ENCODE measurements around the gene STXBP6. TPM values are rescaled to one million over a fixed set of nuclear protein-coding genes. Genes with fewer than 3 reads are reported as not detected.

The STXBP6 gene
- total RNA-seq, 1 experiment from 2014 or later, result not detected

DNA sequence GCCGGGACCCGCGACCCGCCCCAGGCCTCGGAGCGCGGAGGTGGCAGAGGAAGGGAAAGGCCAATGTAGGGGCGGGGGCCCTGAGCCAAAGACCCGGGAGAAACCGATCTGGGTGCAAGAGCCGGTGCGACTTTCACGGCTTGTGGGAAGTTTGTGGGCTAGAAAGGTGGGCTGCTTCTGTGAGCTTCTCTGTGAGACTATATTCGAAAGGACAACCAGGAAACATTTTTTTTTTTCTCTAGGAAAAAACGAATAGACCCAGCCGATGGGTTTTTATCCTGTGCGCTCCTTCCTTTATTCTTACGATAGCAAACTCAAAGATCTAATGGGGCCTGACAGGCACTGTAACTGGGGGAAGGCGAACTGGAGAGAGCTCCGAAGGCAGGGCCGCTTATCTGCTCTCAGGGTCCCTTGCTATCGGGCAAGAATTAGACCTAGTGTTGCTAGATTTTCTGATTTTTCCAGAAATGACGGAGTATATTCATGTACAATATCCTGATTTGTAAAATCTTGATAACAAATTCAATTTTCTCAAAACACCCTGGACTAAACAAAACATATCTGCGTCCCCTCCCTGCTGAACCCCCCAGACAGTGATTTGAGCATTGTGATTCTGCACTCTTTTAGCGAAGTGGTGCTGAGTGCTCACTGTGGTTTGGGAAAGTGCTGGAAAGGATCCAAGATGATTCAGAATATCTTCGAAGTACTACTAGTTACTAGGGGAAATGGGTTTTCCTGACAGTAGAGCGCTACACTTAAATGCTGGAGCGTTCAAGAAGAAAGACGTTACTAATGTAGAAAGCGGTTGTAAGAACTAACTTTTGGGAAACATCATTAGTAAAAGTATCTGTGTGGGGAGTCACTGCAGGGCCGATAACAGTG is 563 bp upstream of the STXBP6 start:
- H3K36me3 ChIP-seq (ENCODE audit: control insufficient read depth, insufficient read depth, low read length), result no peaks in the 10 kb centered on the region
- ATAC-seq (no peak), DNase-seq (ENCODE audit: low read depth, low spot score) (no peak)
- no peaks in the 10 kb centered on the region for H3K9me3 ChIP-seq (ENCODE audit: control insufficient read depth, insufficient read depth, low read depth, low read length)
- ChIA-PET CTCF (no interaction called here), POLR2A (no interaction called here)
- peak overlapping the region; percentile 28 to 29 for H3K4me3 ChIP-seq (ENCODE audit: low read depth in 2 of 2, low read length in 2 of 2)
- no TSS peak for BruUV-seq (replicated peaks)
- intact Hi-C loops (cut with micrococcal nuclease; ENCODE audit: unreplicated experiment) (no loop called here), in situ Hi-C loops (cut with HindIII; ENCODE audit: low pct_unique_long_range_greater_than_20kb, low sequenced_read_pairs) (no loop called here)
- H3K27me3 ChIP-seq (ENCODE audit: control insufficient read depth, insufficient read depth, low read length), result peaks cover 17% of the 10 kb centered on the region
- H3K27ac ChIP-seq (ENCODE audit: low read length), result no peak overlapping the region
- TF ChIP-seq, protein P1, sequence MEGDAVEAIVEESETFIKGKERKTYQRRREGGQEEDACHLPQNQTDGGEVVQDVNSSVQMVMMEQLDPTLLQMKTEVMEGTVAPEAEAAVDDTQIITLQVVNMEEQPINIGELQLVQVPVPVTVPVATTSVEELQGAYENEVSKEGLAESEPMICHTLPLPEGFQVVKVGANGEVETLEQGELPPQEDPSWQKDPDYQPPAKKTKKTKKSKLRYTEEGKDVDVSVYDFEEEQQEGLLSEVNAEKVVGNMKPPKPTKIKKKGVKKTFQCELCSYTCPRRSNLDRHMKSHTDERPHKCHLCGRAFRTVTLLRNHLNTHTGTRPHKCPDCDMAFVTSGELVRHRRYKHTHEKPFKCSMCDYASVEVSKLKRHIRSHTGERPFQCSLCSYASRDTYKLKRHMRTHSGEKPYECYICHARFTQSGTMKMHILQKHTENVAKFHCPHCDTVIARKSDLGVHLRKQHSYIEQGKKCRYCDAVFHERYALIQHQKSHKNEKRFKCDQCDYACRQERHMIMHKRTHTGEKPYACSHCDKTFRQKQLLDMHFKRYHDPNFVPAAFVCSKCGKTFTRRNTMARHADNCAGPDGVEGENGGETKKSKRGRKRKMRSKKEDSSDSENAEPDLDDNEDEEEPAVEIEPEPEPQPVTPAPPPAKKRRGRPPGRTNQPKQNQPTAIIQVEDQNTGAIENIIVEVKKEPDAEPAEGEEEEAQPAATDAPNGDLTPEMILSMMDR (IDR thresholded peaks at IDR 0.05), result no peak
- TF ChIP-seq TCF7L2 (IDR thresholded peaks at IDR 0.05; ENCODE audit: low read depth, low read length) (no peak), SIN3A (IDR thresholded peaks at IDR 0.05; ENCODE audit: borderline replicate concordance, insufficient read depth, low read depth, low read length) (no peak), REST (IDR thresholded peaks at IDR 0.05; ENCODE audit: insufficient read depth in 1 of 2, low read depth in 2 of 2, low read length in 1 of 2) (no peak), POLR2AphosphoS5 (IDR thresholded peaks at IDR 0.05; ENCODE audit: low read depth, low read length) (no peak)
- H3K4me1 ChIP-seq (ENCODE audit: control insufficient read depth, insufficient read depth, low read length), result no peaks in the 10 kb centered on the region

GRCh38 chr14:25049093-25049567 is 817 bp downstream of the STXBP6 start:
- POLR2A ChIA-PET, result no interaction called here
- H3K4me3 ChIP-seq (ENCODE audit: low read depth in 2 of 2, low read length in 2 of 2), result peak overlapping the region; percentile 29; a peak in 3 of 4 replicates
- no peak overlapping the region for H3K27ac ChIP-seq (ENCODE audit: low read length)
- no peak for ATAC-seq
- in situ Hi-C loops (cut with HindIII; ENCODE audit: low pct_unique_long_range_greater_than_20kb, low sequenced_read_pairs) (no loop called here), intact Hi-C loops (cut with micrococcal nuclease; ENCODE audit: unreplicated experiment) (loop anchor here (10.0 kb wide), 1 partner anchor 244 kb away; no protein-coding TSS in a partner anchor)
- no peaks in the 10 kb centered on the region for H3K36me3 ChIP-seq (ENCODE audit: control insufficient read depth, insufficient read depth, low read length)
- CTCF ChIA-PET, result no interaction called here
- H3K4me1 ChIP-seq (ENCODE audit: control insufficient read depth, insufficient read depth, low read length), result no peaks in the 10 kb centered on the region
- H3K9me3 ChIP-seq (ENCODE audit: control insufficient read depth, insufficient read depth, low read depth, low read length), result no peaks in the 10 kb centered on the region
- no TSS peak for BruUV-seq (replicated peaks)
- peaks cover 17% of the 10 kb centered on the region for H3K27me3 ChIP-seq (ENCODE audit: control insufficient read depth, insufficient read depth, low read length)
- TF ChIP-seq REST (IDR thresholded peaks at IDR 0.05; ENCODE audit: insufficient read depth in 1 of 2, low read depth in 2 of 2, low read length in 1 of 2), result no peak
- TF ChIP-seq POLR2AphosphoS5 (IDR thresholded peaks at IDR 0.05; ENCODE audit: low read depth, low read length), result no peak
- TF ChIP-seq TCF7L2 (IDR thresholded peaks at IDR 0.05; ENCODE audit: low read depth, low read length), result no peak
- TF ChIP-seq, protein P1 (IDR thresholded peaks at IDR 0.05), result no peak
- TF ChIP-seq SIN3A (IDR thresholded peaks at IDR 0.05; ENCODE audit: borderline replicate concordance, insufficient read depth, low read depth, low read length), result no peak
- DNase-seq (ENCODE audit: low read depth, low spot score), result no peak
